ENCODE data around the gene CD300LB. TPM values are rescaled to one million over a fixed set of nuclear protein-coding genes. Genes with fewer than 3 reads are reported as not detected.

The CD300LB gene
- polyA plus RNA-seq, 3 donors: 88.0 to 102 (median 92.9) TPM

DNA sequence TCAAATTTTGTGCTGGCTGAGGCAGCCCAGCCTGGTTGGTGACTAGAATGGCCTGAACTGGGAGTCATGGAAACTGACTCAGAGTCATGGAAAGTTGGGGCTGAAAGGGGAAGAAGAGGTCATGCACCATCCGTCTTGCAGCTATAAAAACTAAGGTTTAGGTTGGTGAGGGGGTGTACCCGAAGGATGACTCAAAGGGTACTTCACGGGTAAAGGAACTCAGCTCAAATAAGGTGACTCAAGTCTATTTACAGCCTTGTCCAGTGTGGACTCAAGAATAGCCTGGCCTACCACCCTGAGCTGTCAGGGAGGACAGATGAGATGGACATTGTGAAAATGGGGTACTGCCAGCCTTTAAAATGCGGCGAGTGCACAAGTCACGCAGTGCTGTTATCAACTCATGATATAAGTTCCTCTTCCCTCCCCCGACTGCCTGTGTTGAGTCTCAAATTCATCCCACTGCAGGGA lies 18.6 kb downstream of the CD300LB start:
- Mint-ChIP-seq H3K4me3 (peak overlapping the region in 1 of 2 donors; percentile 79), H3K36me3 (peaks cover 38 to 39% of the 10 kb centered on the region in 2 donors), H3K27me3 (ENCODE audit: low read depth in 3 of 3) (peaks cover 0 to 20% (median 9%) of the 10 kb centered on the region in 3 donors), H3K27ac (peak overlapping the region; percentile 97 to 100 (median 99)), H3K9me3 (peaks cover 14 to 22% (median 16%) of the 10 kb centered on the region in 7 donors), H3K4me1 (peaks cover 41% of the 10 kb centered on the region)
- Histone ChIP-seq H2AFZ (ENCODE audit: insufficient read depth, low read depth, low read length, poor library complexity, severe bottlenecking) (no peak overlapping the region), H3K4me3 (replicated peaks in 1 of 3; ENCODE audit: low read depth in 2 of 3, low read length in 3 of 3) (peak overlapping the region in 1 of 3 experiments; percentile 53), H4K20me1 (ENCODE audit: insufficient read depth, low read length) (no peaks in the 10 kb centered on the region), H3K4me1 (ENCODE audit: control insufficient read depth in 1 of 2, insufficient read depth in 2 of 2, low read length in 2 of 2) (peaks cover 21 to 35% of the 10 kb centered on the region in 2 donors), H3K79me2 (ENCODE audit: insufficient read depth, low read length) (no peaks in the 10 kb centered on the region), H3K27ac (ENCODE audit: low read depth in 1 of 2, low read length in 2 of 2) (peak overlapping the region; percentile 89 to 97), H3K9me3 (replicated peaks in 1 of 2; ENCODE audit: control insufficient read depth in 1 of 2, insufficient read depth in 1 of 2, low read length in 2 of 2) (peaks cover 0 to 5% of the 10 kb centered on the region in 2 donors), H3K27me3 (ENCODE audit: control insufficient read depth in 2 of 2, insufficient read depth in 2 of 2, low read length in 2 of 2) (no peaks in the 10 kb centered on the region), H3K4me2 (replicated peaks; ENCODE audit: extremely low read depth, low read length, poor library complexity, severe bottlenecking) (peak overlapping the region; percentile 36), H3K36me3 (replicated peaks in 1 of 2; ENCODE audit: control insufficient read depth in 1 of 2, insufficient read depth in 2 of 2, low read length in 2 of 2) (no peaks in the 10 kb centered on the region), H3K9ac (ENCODE audit: insufficient read depth, low read length, poor library complexity, severe bottlenecking) (peak overlapping the region; percentile 64)
- 0% methylated on average over 2 of the region's 7 CpGs for WGBS (ENCODE audit: insufficient coverage)
- DNase-seq: peak; percentile 97 to 100 (median 98)
- intact Hi-C loops (cut with micrococcal nuclease): loop anchor here in 1 of 2 donors (2.0 kb wide), 2 partner anchors 20 to 128 kb away; no protein-coding TSS in a partner anchor
- TF ChIP-seq, protein P1, sequence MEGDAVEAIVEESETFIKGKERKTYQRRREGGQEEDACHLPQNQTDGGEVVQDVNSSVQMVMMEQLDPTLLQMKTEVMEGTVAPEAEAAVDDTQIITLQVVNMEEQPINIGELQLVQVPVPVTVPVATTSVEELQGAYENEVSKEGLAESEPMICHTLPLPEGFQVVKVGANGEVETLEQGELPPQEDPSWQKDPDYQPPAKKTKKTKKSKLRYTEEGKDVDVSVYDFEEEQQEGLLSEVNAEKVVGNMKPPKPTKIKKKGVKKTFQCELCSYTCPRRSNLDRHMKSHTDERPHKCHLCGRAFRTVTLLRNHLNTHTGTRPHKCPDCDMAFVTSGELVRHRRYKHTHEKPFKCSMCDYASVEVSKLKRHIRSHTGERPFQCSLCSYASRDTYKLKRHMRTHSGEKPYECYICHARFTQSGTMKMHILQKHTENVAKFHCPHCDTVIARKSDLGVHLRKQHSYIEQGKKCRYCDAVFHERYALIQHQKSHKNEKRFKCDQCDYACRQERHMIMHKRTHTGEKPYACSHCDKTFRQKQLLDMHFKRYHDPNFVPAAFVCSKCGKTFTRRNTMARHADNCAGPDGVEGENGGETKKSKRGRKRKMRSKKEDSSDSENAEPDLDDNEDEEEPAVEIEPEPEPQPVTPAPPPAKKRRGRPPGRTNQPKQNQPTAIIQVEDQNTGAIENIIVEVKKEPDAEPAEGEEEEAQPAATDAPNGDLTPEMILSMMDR (IDR thresholded peaks at IDR 0.05): no peak

DNA sequence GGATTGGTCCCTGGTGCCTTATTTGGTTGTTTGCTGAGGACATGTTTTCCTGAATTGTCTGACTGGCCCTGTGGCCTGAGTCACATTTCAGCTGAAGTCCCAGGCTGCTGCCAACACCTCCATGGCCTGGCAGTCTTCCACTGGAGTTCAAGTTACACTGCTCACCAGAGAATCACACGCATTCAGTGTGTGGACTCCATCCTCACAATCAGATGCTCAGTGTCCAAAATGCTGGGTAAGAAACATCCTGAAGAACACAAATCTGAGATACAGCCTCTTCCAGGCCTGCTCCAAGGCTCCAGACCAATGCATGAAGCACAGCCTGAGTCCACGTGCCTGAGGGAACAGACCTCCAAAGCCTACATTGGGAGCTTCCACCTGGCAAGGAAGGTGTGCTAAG lies 19.2 kb downstream of the CD300LB start:
- no peak overlapping the region for H2AFZ ChIP-seq (ENCODE audit: insufficient read depth, low read depth, low read length, poor library complexity, severe bottlenecking)
- TF ChIP-seq, protein P1 (IDR thresholded peaks at IDR 0.05): no peak
- DNase-seq: peak in 2 of 3 donors; percentile 47 to 73
- no peaks in the 10 kb centered on the region for H3K36me3 ChIP-seq (replicated peaks in 1 of 2; ENCODE audit: control insufficient read depth in 1 of 2, insufficient read depth in 2 of 2, low read length in 2 of 2)
- H3K9ac ChIP-seq (ENCODE audit: insufficient read depth, low read length, poor library complexity, severe bottlenecking): peak overlapping the region; percentile 27
- WGBS (ENCODE audit: insufficient coverage): 86% methylated on average over 2 of the region's 2 CpGs
- H3K4me2 ChIP-seq (replicated peaks; ENCODE audit: extremely low read depth, low read length, poor library complexity, severe bottlenecking): peak overlapping the region; percentile 27
- peak overlapping the region; percentile 89 to 97 for H3K27ac ChIP-seq (ENCODE audit: low read depth in 1 of 2, low read length in 2 of 2)
- H4K20me1 ChIP-seq (ENCODE audit: insufficient read depth, low read length): no peaks in the 10 kb centered on the region
- Mint-ChIP-seq H3K27me3 (ENCODE audit: low read depth in 3 of 3) (peaks cover 0 to 20% (median 9%) of the 10 kb centered on the region in 3 donors), H3K4me1 (peaks cover 40% of the 10 kb centered on the region), H3K36me3 (peaks cover 36 to 39% of the 10 kb centered on the region in 2 donors), H3K27ac (peak overlapping the region; percentile 97 to 100 (median 99)), H3K9me3 (peaks cover 14 to 21% (median 16%) of the 10 kb centered on the region in 7 donors), H3K4me3 (peak overlapping the region in 1 of 2 donors; percentile 79)
- intact Hi-C loops (cut with micrococcal nuclease): loop anchor here in 1 of 2 donors (2.0 kb wide), 2 partner anchors 21 to 129 kb away; no protein-coding TSS in a partner anchor
- peaks cover 21 to 29% of the 10 kb centered on the region in 2 donors for H3K4me1 ChIP-seq (ENCODE audit: control insufficient read depth in 1 of 2, insufficient read depth in 2 of 2, low read length in 2 of 2)
- peaks cover 0 to 5% of the 10 kb centered on the region in 2 donors for H3K9me3 ChIP-seq (replicated peaks in 1 of 2; ENCODE audit: control insufficient read depth in 1 of 2, insufficient read depth in 1 of 2, low read length in 2 of 2)
- no peaks in the 10 kb centered on the region for H3K27me3 ChIP-seq (ENCODE audit: control insufficient read depth in 2 of 2, insufficient read depth in 2 of 2, low read length in 2 of 2)
- H3K4me3 ChIP-seq (replicated peaks in 1 of 3; ENCODE audit: low read depth in 2 of 3, low read length in 3 of 3): peak overlapping the region in 1 of 3 experiments; percentile 2
- H3K79me2 ChIP-seq (ENCODE audit: insufficient read depth, low read length): no peaks in the 10 kb centered on the region
